Calu3 (cell line): ENCODE results near the gene CRIP1. TPM values are rescaled to one million over a fixed set of nuclear protein-coding genes. Genes with fewer than 3 reads are reported as not detected.

Experiments used
- BruUV-seq: library from RNA; stranded (reverse); fragments of 400-500 nt; replicated peaks from 2 replicates; lab custom pipeline; 2021; lab: Mats Ljungman, UMichigan
- CTCF ChIA-PET: fragments of 300-600 bp; sonication (Branson Sonifier 250); formaldehyde crosslinking; loops from one replicate; lab custom pipeline; 2022; ENCODE audit warnings: antibody characterized with exemption; lab: Charles Lee
- DNase-seq: peaks from one replicate; pipeline ENCODE4 v3.0.0; 2022
- H3K27ac Mint-ChIP-seq: one replicate; pipeline ENCODE4 v1.8.0; 2022; ENCODE audit warnings: mixed read lengths; ENCODE audit not compliant: unreplicated experiment
- H3K27me3 Mint-ChIP-seq: one replicate; pipeline ENCODE4 v1.8.0; 2022; ENCODE audit warnings: mixed read lengths; ENCODE audit not compliant: unreplicated experiment
- H3K36me3 Mint-ChIP-seq: one replicate; pipeline ENCODE4 v1.8.0; 2022; ENCODE audit warnings: mild to moderate bottlenecking, moderate library complexity, mixed read lengths; ENCODE audit not compliant: insufficient read depth, unreplicated experiment
- H3K4me1 Mint-ChIP-seq: one replicate; pipeline ENCODE4 v1.8.0; 2022; ENCODE audit warnings: mild to moderate bottlenecking, low read depth, mixed read lengths; ENCODE audit not compliant: unreplicated experiment
- H3K4me3 Mint-ChIP-seq: one replicate; pipeline ENCODE4 v1.8.0; 2022; ENCODE audit warnings: mild to moderate bottlenecking, low read depth, moderate library complexity, mixed read lengths; ENCODE audit not compliant: unreplicated experiment
- H3K9me3 Mint-ChIP-seq: one replicate; pipeline ENCODE4 v1.8.0; 2022; ENCODE audit warnings: low read depth, mixed read lengths; ENCODE audit not compliant: unreplicated experiment
- CTCF ChIP-seq: fragments of 200-600 bp; IDR thresholded peaks from one replicate; pipeline ENCODE4 v1.8.0; 2022; ENCODE audit warnings: antibody characterized with exemption; ENCODE audit not compliant: unreplicated experiment
- intact Hi-C: fragments of 100-400 bp; cut with micrococcal nuclease; formaldehyde crosslinking; loops from one replicate; pipeline ENCODE4 v1.10.0; 2022; ENCODE audit not compliant: unreplicated experiment
- total RNA-seq: library from RNA; stranded (reverse); gene quantifications from 2 replicates; pipeline ENCODE4 v1.2.3, GENCODE V29; 2022

CRIP1 gene
- total RNA-seq, 1 experiment from 2014 or later = 7.1 TPM

GRCh38 chr14:105533391-105533790, 46.7 kb downstream of the CRIP1 start:
- intact Hi-C loops = no loop called here
- Mint-ChIP-seq H3K36me3 (peaks cover 4% of the 10 kb centered on the region), H3K27me3 (peaks cover 65% of the 10 kb centered on the region), H3K4me1 (no peaks in the 10 kb centered on the region), H3K27ac (no peak overlapping the region), H3K9me3 (no peaks in the 10 kb centered on the region), H3K4me3 (no peak overlapping the region)
- DNase-seq = no peak
- no peak for TF ChIP-seq CTCF
- CTCF ChIA-PET = interaction anchor here (1.2 kb wide), 1 partner anchor 53 kb away, joined by 4 read pairs; no protein-coding TSS in a partner anchor
- BruUV-seq = no TSS peak

- DNase-seq = no peak
- no peaks in the 10 kb centered on the region for H3K4me1 Mint-ChIP-seq
- intact Hi-C loops = no loop called here
- BruUV-seq = no TSS peak
- H3K27me3 Mint-ChIP-seq = peaks cover 71% of the 10 kb centered on the region
- H3K27ac Mint-ChIP-seq = no peak overlapping the region
- H3K9me3 Mint-ChIP-seq = no peaks in the 10 kb centered on the region
- CTCF ChIA-PET = no interaction called here
- TF ChIP-seq CTCF = no peak
- peaks cover 4% of the 10 kb centered on the region for H3K36me3 Mint-ChIP-seq
- no peak overlapping the region for H3K4me3 Mint-ChIP-seq
Measured at GRCh38 chr14:105533811-105534498, 47.3 kb downstream of the CRIP1 start.

- no peaks in the 10 kb centered on the region for H3K4me1 Mint-ChIP-seq
- peaks cover 77% of the 10 kb centered on the region for H3K27me3 Mint-ChIP-seq
- H3K36me3 Mint-ChIP-seq = peaks cover 4% of the 10 kb centered on the region
- TF ChIP-seq CTCF = no peak
- no peaks in the 10 kb centered on the region for H3K9me3 Mint-ChIP-seq
- no peak for DNase-seq
- intact Hi-C loops = no loop called here
- H3K4me3 Mint-ChIP-seq = no peak overlapping the region
- BruUV-seq = no TSS peak
- CTCF ChIA-PET = no interaction called here
- H3K27ac Mint-ChIP-seq = no peak overlapping the region
Measured at GRCh38 chr14:105534586-105534985, 47.9 kb downstream of the CRIP1 start.

- H3K27me3 Mint-ChIP-seq = peaks cover 89% of the 10 kb centered on the region
- BruUV-seq = no TSS peak
- CTCF ChIA-PET = no interaction called here
- no peak for DNase-seq
- no peaks in the 10 kb centered on the region for H3K4me1 Mint-ChIP-seq
- intact Hi-C loops = no loop called here
- H3K4me3 Mint-ChIP-seq = no peak overlapping the region
- no peak overlapping the region for H3K27ac Mint-ChIP-seq
- H3K9me3 Mint-ChIP-seq = no peaks in the 10 kb centered on the region
- TF ChIP-seq CTCF = no peak
- H3K36me3 Mint-ChIP-seq = no peaks in the 10 kb centered on the region
Measured at GRCh38 chr14:105536051-105536450, 49.4 kb downstream of the CRIP1 start.
